B cell (primary cell): ENCODE measurements around the gene PCBP2. TPM values are rescaled to one million over a fixed set of nuclear protein-coding genes. Genes with fewer than 3 reads are reported as not detected.

Experiments
- ATAC-seq: fragments of 200-7000 bp; cut with Tn5 transposase; one replicate; pipeline ENCODE4 v1.10.0; 2021; ENCODE audit warnings: low read depth, mild to moderate bottlenecking, moderate number of reproducible peaks, moderate library complexity
- CTCF ChIA-PET: fragments of 350-600 bp; sonication (Branson Sonifier 250); formaldehyde crosslinking; loops from one replicate; lab custom pipeline; 2021; ENCODE audit warnings: antibody characterized with exemption, inconsistent platforms; lab: Charles Lee
- POLR2A ChIA-PET: fragments of 350-600 bp; sonication (Branson Sonifier 250); formaldehyde crosslinking; loops from one replicate; lab custom pipeline; 2021; ENCODE audit warnings: antibody characterized with exemption; lab: Charles Lee
- DNase-seq: peaks from one replicate; pipeline ENCODE4 v3.0.0; 2013
- H2AFZ ChIP-seq: 2 replicates; pipeline ENCODE4 v1.6.1; 2012; ENCODE audit warnings: mild to moderate bottlenecking, low read depth, low read length; ENCODE audit not compliant: insufficient read depth, poor library complexity, severe bottlenecking
- H3K27ac ChIP-seq, 2 donors: 1 replicate in 1 of 2; 2 replicates in 1 of 2; pipeline ENCODE4 v1.5.1; 2012 to 2013; ENCODE audit warnings: low read length in 2 of 2, mild to moderate bottlenecking in 2 of 2, moderate library complexity in 1 of 2
- H3K27me3 ChIP-seq, 4 experiments: fragments of 200-600 bp in 1 of 4; sonication (generic) in 1 of 4; replicated peaks in 1 of 4; 1 replicate in 2 of 4; 2 replicates in 2 of 4; pipeline versions ENCODE4 v1.6.1 to v1.7.0; 2013 to 2016; ENCODE audit warnings: low read length in 3 of 4, mild to moderate bottlenecking in 2 of 4, mixed read lengths in 1 of 4, moderate library complexity in 1 of 4; ENCODE audit not compliant: insufficient read depth in 4 of 4, control insufficient read depth in 3 of 4; ENCODE audit errors: control extremely low read depth in 1 of 4
- H3K36me3 ChIP-seq, 2 experiments: replicated peaks in 1 of 2; 1 replicate in 1 of 2; 2 replicates in 1 of 2; pipeline versions ENCODE4 v1.6.1 to v1.7.1; 2013; ENCODE audit warnings: low read length in 1 of 2; ENCODE audit not compliant: insufficient read depth in 2 of 2, control insufficient read depth in 1 of 2; ENCODE audit errors: control extremely low read depth in 1 of 2, extremely low read depth in 1 of 2
- H3K4me1 ChIP-seq, 2 donors: fragments of 200-600 bp in 1 of 2; sonication (generic) in 1 of 2; 1 replicate in 1 of 2; 2 replicates in 1 of 2; pipeline versions ENCODE4 v1.5.1 to v1.6.1; 2013 to 2017; ENCODE audit warnings: low read length in 2 of 2; ENCODE audit not compliant: control insufficient read depth in 2 of 2, insufficient read depth in 2 of 2
- H3K4me2 ChIP-seq: replicated peaks from 2 replicates; pipeline ENCODE3; 2012; ENCODE audit warnings: mild to moderate bottlenecking, low read depth, low read length; ENCODE audit not compliant: poor library complexity, severe bottlenecking
- H3K4me3 ChIP-seq, 5 experiments: fragments of 200-600 bp in 1 of 5; sonication (generic) in 1 of 5; 1 replicate in 3 of 5; 2 replicates in 2 of 5; pipeline versions ENCODE4 v1.5.1 to v1.7.0; 2011 to 2016; ENCODE audit warnings: low read length in 4 of 5, mild to moderate bottlenecking in 4 of 5, low read depth in 2 of 5, control low read depth in 1 of 5, moderate library complexity in 1 of 5; ENCODE audit not compliant: insufficient read depth in 1 of 5; ENCODE audit errors: control extremely low read depth in 1 of 5, extremely low read depth in 1 of 5
- H3K79me2 ChIP-seq: fragments of 200-600 bp; sonication (generic); one replicate; pipeline ENCODE4 v1.6.0; 2016; ENCODE audit warnings: low read length; ENCODE audit not compliant: control insufficient read depth, insufficient read depth
- H3K9ac ChIP-seq: fragments of 200-600 bp; sonication (generic); 2 replicates; pipeline ENCODE4 v1.6.1; 2017; ENCODE audit warnings: mild to moderate bottlenecking, low read length, moderate library complexity
- H3K9me3 ChIP-seq, 3 donors: one replicate each; pipeline versions ENCODE4 v1.6.1 to v1.7.1; 2013; ENCODE audit warnings: low read length in 2 of 3; ENCODE audit not compliant: control insufficient read depth in 2 of 3, insufficient read depth in 1 of 3; ENCODE audit errors: control extremely low read depth in 1 of 3
- H4K20me1 ChIP-seq: 2 replicates; pipeline ENCODE4 v1.6.0; 2012; ENCODE audit warnings: mild to moderate bottlenecking, low read length; ENCODE audit not compliant: insufficient read depth, control insufficient read depth, poor library complexity, severe bottlenecking
- H3K27ac Mint-ChIP-seq: one replicate; pipeline ENCODE4 v1.8.0; 2021; ENCODE audit warnings: mixed read lengths
- H3K27me3 Mint-ChIP-seq: one replicate; pipeline ENCODE4 v1.8.0; 2021; ENCODE audit warnings: mixed read lengths
- H3K4me1 Mint-ChIP-seq: one replicate; pipeline ENCODE4 v1.8.0; 2021; ENCODE audit warnings: mixed read lengths
- H3K4me3 Mint-ChIP-seq: one replicate; pipeline ENCODE4 v1.8.0; 2021; ENCODE audit warnings: mixed read lengths
- H3K9me3 Mint-ChIP-seq: one replicate; pipeline ENCODE4 v1.8.0; 2022; ENCODE audit warnings: mixed read lengths; ENCODE audit not compliant: insufficient read depth
- EZH2 ChIP-seq: IDR thresholded peaks from 2 replicates; pipeline ENCODE4 v1.6.1; 2012; ENCODE audit warnings: borderline replicate concordance, low read depth, mild to moderate bottlenecking, moderate library complexity, low read length; ENCODE audit not compliant: insufficient read depth, poor library complexity, severe bottlenecking
- WGBS: methylation state at CpG from one replicate; pipeline ENCODE4 v1.1.5; 2013; ENCODE audit warnings: missing lambda C conversion rate; ENCODE audit not compliant: insufficient coverage; 5-methylcytosine and 5-hydroxymethylcytosine counted together
- intact Hi-C: fragments of 100-400 bp; cut with micrococcal nuclease; formaldehyde crosslinking; loops from one replicate; pipeline ENCODE4 v1.10.0; 2022
- polyA plus RNA-seq: library from polyadenylated mRNA; depleted of rRNA; stranded (reverse); fragments of >200 nt; gene quantifications from 2 replicates; pipeline ENCODE4 v1.2.3, GENCODE V29; 2012
- total RNA-seq, 2 donors: library from RNA; stranded (reverse); fragments of 120-200 nt in 1 of 2; gene quantifications; 1 replicate in 1 of 2; 2 replicates in 1 of 2; pipeline versions ENCODE4 v1.2.3 to v1.2.4, GENCODE V29; 2013 to 2022
- TF ChIP-seq, protein P1 (sequence below): fragments of 200-600 bp; IDR thresholded peaks from one replicate; pipeline ENCODE4 v1.8.0; 2022; ENCODE audit warnings: antibody characterized with exemption, mild to moderate bottlenecking

Gene PCBP2
- total and polyA plus RNA-seq, 2 donors (not counting 1 experiment from before 2014, with no cell fraction given) = 492 to 944 TPM

DNA sequence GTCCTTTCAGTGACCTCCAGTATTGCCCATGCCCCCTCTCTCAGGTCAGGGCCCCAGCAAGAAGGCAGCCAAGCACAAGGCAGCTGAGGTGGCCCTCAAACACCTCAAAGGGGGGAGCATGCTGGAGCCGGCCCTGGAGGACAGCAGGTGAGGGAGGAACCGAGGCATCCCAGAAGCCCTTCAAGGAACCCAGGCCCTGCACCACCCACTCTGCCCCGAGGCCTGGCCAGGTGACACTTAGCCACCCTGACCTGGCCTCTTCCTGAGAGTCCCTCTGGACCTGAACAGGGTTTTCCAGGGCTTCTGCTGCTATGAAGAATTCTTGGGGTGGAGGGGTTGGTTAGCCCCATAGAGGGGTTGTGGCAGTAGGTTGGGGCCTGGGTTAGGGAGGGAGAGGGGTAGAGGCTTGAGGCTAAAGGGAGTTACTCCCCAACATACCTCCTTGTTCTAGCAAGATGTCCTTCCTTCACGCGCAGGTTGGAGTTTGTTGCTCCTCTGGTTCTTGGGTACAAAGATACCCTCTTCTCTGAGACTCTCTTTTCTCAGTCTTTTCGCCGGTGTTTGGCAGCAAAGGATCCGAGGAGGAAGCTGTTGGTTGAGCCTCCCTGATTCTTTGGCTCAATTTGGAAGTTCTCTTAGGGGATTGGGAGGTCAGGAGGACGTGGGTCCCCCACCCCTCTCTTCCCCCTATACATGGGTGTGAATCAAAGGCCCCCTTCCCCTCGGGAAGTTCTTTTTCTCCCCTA lies 51.3 kb downstream of the PCBP2 start:
- Histone ChIP-seq H3K4me2 (no peak overlapping the region), H3K27ac (no peak overlapping the region), H4K20me1 (no peaks in the 10 kb centered on the region), H3K79me2 (peaks cover 21% of the 10 kb centered on the region), H3K9ac (no peak overlapping the region), H2AFZ (no peak overlapping the region), H3K4me1 (peaks cover 22 to 28% of the 10 kb centered on the region in 2 donors), H3K4me3 (no peak overlapping the region), H3K36me3 (peaks cover 0 to 29% of the 10 kb centered on the region in 2 experiments), H3K27me3 (no peaks in the 10 kb centered on the region), H3K9me3 (peaks cover 0 to 6% (median 0%) of the 10 kb centered on the region in 3 donors)
- POLR2A ChIA-PET = no interaction called here
- no peaks in the 10 kb centered on the region for H3K27me3 Mint-ChIP-seq
- intact Hi-C loops = no loop called here
- no peak for ATAC-seq
- TF ChIP-seq, protein P1, sequence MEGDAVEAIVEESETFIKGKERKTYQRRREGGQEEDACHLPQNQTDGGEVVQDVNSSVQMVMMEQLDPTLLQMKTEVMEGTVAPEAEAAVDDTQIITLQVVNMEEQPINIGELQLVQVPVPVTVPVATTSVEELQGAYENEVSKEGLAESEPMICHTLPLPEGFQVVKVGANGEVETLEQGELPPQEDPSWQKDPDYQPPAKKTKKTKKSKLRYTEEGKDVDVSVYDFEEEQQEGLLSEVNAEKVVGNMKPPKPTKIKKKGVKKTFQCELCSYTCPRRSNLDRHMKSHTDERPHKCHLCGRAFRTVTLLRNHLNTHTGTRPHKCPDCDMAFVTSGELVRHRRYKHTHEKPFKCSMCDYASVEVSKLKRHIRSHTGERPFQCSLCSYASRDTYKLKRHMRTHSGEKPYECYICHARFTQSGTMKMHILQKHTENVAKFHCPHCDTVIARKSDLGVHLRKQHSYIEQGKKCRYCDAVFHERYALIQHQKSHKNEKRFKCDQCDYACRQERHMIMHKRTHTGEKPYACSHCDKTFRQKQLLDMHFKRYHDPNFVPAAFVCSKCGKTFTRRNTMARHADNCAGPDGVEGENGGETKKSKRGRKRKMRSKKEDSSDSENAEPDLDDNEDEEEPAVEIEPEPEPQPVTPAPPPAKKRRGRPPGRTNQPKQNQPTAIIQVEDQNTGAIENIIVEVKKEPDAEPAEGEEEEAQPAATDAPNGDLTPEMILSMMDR = no peak
- no peak for TF ChIP-seq EZH2
- no peak overlapping the region for H3K27ac Mint-ChIP-seq
- H3K4me3 Mint-ChIP-seq = peak overlapping the region; percentile 39
- H3K9me3 Mint-ChIP-seq = no peaks in the 10 kb centered on the region
- CTCF ChIA-PET = interaction anchor here (1.4 kb wide), 1 partner anchor 82 kb away, joined by 4 read pairs; no protein-coding TSS in a partner anchor
- peaks cover 31% of the 10 kb centered on the region for H3K4me1 Mint-ChIP-seq
- 94% methylated on average over 6 of the region's 10 CpGs for WGBS
- no peak for DNase-seq
